ENCODE results near the gene SMAP1.
A peak's percentile ranks its signal among the peaks of the same experiment; 100 is the strongest.

DNA sequence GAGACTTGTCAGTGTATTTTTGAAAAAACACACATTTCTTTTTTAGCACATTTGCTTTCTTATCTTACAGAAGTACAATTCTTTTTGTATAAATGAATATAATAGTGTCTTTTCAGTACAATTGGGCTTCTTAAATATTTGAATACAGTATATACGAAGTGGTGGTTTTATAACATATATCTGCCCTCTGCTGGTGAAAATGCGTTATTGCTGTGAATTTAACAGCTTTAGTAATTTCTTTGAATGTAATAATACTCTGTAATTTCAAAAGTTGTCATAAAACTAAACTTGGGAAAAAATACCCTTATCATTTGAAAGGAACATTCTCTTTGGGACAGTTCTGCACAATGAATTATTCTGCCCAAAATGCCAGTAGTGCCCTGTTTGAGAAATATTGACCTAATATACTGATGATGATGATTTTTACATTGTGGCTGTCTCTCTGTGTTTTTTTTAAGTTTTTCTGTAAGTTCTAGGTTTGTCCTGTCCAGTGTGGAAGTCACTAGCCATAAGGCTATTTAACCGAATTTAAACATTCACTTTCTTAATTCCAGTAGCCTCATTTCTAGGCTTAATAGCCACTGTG lies 19.0 kb downstream of the SMAP1 start:
- TF ChIP-seq, protein P1, sequence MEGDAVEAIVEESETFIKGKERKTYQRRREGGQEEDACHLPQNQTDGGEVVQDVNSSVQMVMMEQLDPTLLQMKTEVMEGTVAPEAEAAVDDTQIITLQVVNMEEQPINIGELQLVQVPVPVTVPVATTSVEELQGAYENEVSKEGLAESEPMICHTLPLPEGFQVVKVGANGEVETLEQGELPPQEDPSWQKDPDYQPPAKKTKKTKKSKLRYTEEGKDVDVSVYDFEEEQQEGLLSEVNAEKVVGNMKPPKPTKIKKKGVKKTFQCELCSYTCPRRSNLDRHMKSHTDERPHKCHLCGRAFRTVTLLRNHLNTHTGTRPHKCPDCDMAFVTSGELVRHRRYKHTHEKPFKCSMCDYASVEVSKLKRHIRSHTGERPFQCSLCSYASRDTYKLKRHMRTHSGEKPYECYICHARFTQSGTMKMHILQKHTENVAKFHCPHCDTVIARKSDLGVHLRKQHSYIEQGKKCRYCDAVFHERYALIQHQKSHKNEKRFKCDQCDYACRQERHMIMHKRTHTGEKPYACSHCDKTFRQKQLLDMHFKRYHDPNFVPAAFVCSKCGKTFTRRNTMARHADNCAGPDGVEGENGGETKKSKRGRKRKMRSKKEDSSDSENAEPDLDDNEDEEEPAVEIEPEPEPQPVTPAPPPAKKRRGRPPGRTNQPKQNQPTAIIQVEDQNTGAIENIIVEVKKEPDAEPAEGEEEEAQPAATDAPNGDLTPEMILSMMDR (IDR thresholded peaks at IDR 0.05): peak; percentile 24 to 72 (median 62)
- no peak for TF ChIP-seq POLR2A (IDR thresholded peaks at IDR 0.05)

Data from thyroid gland (tissue), 4 donors.